DND-41 (cell line): Measurements from ENCODE around the gene ARID3A.

Experiments
- EZH2 ChIP-seq: IDR thresholded peaks from 3 replicates; pipeline ENCODE4 v1.6.1; 2012; ENCODE audit warnings: borderline replicate concordance, low read depth, mild to moderate bottlenecking, moderate library complexity, low read length, inconsistent platforms; ENCODE audit not compliant: severe bottlenecking
- TF ChIP-seq, protein P1 (sequence below): IDR thresholded peaks from 2 replicates; pipeline ENCODE4 v1.5.1; 2012; ENCODE audit warnings: borderline replicate concordance, low read length, moderate library complexity, mild to moderate bottlenecking; ENCODE audit not compliant: poor library complexity, severe bottlenecking; ENCODE audit errors: extremely low read depth

DNA sequence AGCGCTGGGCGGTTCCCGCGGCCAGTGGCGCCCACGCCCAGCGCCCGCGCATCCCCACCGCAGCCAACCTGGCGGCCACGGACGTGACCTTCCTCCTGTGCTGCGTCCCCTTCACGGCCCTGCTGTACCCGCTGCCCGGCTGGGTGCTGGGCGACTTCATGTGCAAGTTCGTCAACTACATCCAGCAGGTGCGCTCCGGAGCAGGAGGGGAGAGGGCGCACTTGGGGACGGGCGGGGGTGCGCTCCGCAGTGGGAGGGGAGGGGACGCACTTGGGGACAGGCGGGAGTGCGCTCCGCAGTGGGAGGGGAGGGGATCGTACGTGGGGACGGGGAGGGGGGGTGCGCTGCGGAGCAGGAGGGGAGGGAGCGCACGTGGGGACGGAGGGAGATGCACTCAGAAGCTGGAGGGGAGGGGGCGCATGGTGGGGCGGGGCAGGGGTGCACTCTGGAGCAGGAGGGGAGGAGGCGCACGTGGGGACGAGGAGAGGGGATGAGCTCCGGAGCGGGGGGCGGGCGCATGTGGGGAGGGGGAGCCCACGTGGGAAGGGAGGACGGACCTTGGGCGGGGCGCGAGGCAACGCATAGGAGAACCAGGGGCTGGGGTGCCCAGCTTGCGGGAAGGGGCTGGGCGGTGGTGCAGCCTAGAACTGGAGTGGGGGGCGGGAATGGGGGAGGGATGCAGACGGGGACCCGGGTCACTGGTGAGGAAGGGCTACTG is 7.2 kb upstream of the ARID3A start:
- TF ChIP-seq EZH2: no peak
- TF ChIP-seq, protein P1, sequence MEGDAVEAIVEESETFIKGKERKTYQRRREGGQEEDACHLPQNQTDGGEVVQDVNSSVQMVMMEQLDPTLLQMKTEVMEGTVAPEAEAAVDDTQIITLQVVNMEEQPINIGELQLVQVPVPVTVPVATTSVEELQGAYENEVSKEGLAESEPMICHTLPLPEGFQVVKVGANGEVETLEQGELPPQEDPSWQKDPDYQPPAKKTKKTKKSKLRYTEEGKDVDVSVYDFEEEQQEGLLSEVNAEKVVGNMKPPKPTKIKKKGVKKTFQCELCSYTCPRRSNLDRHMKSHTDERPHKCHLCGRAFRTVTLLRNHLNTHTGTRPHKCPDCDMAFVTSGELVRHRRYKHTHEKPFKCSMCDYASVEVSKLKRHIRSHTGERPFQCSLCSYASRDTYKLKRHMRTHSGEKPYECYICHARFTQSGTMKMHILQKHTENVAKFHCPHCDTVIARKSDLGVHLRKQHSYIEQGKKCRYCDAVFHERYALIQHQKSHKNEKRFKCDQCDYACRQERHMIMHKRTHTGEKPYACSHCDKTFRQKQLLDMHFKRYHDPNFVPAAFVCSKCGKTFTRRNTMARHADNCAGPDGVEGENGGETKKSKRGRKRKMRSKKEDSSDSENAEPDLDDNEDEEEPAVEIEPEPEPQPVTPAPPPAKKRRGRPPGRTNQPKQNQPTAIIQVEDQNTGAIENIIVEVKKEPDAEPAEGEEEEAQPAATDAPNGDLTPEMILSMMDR: no peak
